Erythroblast (primary cell): Measurements from ENCODE around the gene COL25A1.

Source experiments
- GATA1 ChIP-seq: IDR thresholded peaks from 2 replicates; pipeline ENCODE4 v1.6.1; 2011; ENCODE audit warnings: low read depth, mild to moderate bottlenecking, control low read depth, low read length, moderate library complexity
- POLR2A ChIP-seq: IDR thresholded peaks from 2 replicates; pipeline ENCODE4 v1.6.1; 2011; ENCODE audit warnings: mild to moderate bottlenecking, low read length

DNA sequence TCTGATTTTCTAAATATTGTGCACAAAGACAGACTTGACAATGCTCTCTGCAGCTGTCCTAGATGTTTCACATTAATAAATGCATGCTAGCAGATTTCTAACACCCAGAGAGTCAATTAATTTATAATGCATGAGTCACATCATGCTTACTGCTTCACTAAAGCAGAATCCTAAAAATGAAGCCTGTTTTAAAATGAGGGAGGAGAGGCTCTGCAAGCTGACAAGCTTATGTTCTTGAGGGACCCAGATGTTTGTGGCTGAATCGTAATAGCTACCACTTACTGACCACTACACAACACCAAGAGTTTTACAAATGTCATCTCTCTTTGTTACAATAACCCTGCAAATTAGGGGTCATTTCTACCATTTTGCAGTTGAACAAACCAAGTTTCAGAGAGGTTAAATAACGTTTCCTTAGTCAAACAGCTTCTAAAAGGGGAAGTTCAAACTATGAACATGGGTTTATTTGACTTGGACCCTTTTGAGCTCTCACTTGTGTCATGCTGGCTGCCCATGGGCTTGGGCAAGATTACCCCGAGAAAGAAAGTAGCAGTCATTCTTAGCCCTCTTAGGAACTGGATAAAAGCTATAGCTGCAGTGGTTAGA is 276.9 kb downstream of the COL25A1 start:
- TF ChIP-seq POLR2A: no peak
- no peak for TF ChIP-seq GATA1
